H9 (cell line): ENCODE results near the gene VPS25. TPM values are rescaled to one million over a fixed set of nuclear protein-coding genes. Genes with fewer than 3 reads are reported as not detected.

Experiments used
- DNase-seq: peaks from one replicate; pipeline ENCODE4 v3.0.0-alpha.2; 2017
- H2AFZ ChIP-seq: one replicate; pipeline ENCODE4 v1.6.1; 2013; ENCODE audit warnings: mild to moderate bottlenecking, low read length, control low read depth, moderate library complexity
- H2AK5ac ChIP-seq: 2 replicates; pipeline ENCODE4 v1.6.1; 2013; ENCODE audit warnings: low read length, control low read depth, mixed read lengths; ENCODE audit not compliant: insufficient read length
- H2BK120ac ChIP-seq: one replicate; pipeline ENCODE4 v1.6.1; 2013; ENCODE audit warnings: low read depth, mild to moderate bottlenecking, low read length, control low read depth, inconsistent platforms; ENCODE audit not compliant: poor library complexity, severe bottlenecking
- H2BK12ac ChIP-seq: 2 replicates; pipeline ENCODE4 v1.6.1; 2013; ENCODE audit warnings: low read length, control low read depth, mixed read lengths, low read depth; ENCODE audit not compliant: insufficient read length
- H2BK15ac ChIP-seq: 2 replicates; pipeline ENCODE4 v1.6.1; 2013; ENCODE audit warnings: low read depth, low read length, control low read depth
- H2BK20ac ChIP-seq: one replicate; pipeline ENCODE4 v1.6.1; 2013; ENCODE audit warnings: low read depth, mild to moderate bottlenecking, low read length, control low read depth, inconsistent platforms; ENCODE audit not compliant: poor library complexity, severe bottlenecking
- H2BK5ac ChIP-seq: 2 replicates; pipeline ENCODE4 v1.6.1; 2013; ENCODE audit warnings: low read length, control low read depth, mixed read lengths; ENCODE audit not compliant: insufficient read length
- H3K14ac ChIP-seq: 2 replicates; pipeline ENCODE4 v1.6.1; 2013; ENCODE audit warnings: low read length, control low read depth; ENCODE audit not compliant: insufficient read depth
- H3K18ac ChIP-seq: 2 replicates; pipeline ENCODE4 v1.6.1; 2013; ENCODE audit warnings: low read depth, mild to moderate bottlenecking, mixed read lengths, low read length, control low read depth; ENCODE audit not compliant: insufficient read length
- H3K23ac ChIP-seq: 2 replicates; pipeline ENCODE4 v1.6.1; 2013; ENCODE audit warnings: low read length, control low read depth, mixed read lengths, low read depth; ENCODE audit not compliant: insufficient read length
- H3K23me2 ChIP-seq: 2 replicates; pipeline ENCODE4 v1.6.1; 2013; ENCODE audit warnings: low read depth, mild to moderate bottlenecking, mixed read lengths, low read length, control low read depth; ENCODE audit not compliant: insufficient read length, poor library complexity, severe bottlenecking
- H3K27ac ChIP-seq: 2 replicates; pipeline ENCODE4 v1.5.1; 2013; ENCODE audit warnings: low read length, control low read depth, mixed read lengths, low read depth; ENCODE audit not compliant: insufficient read length
- H3K27me3 ChIP-seq: 2 replicates; pipeline ENCODE4 v1.6.1; 2013; ENCODE audit warnings: low read length, control low read depth, inconsistent platforms; ENCODE audit not compliant: insufficient read depth
- H3K4ac ChIP-seq: 2 replicates; pipeline ENCODE4 v1.6.1; 2013; ENCODE audit warnings: low read depth, mild to moderate bottlenecking, control low read depth, inconsistent platforms, low read length, moderate library complexity
- H3K4me1 ChIP-seq: 2 replicates; pipeline ENCODE4 v1.6.1; 2013; ENCODE audit warnings: low read length, control low read depth, inconsistent platforms; ENCODE audit not compliant: insufficient read depth
- H3K4me2 ChIP-seq: 2 replicates; pipeline ENCODE4 v1.6.1; 2013; ENCODE audit warnings: low read length, control low read depth, mixed read lengths; ENCODE audit not compliant: insufficient read length, insufficient read depth
- H3K56ac ChIP-seq: 2 replicates; pipeline ENCODE4 v1.6.1; 2013; ENCODE audit warnings: low read depth, mild to moderate bottlenecking, mixed read lengths, low read length, control low read depth; ENCODE audit not compliant: insufficient read length
- H3K79me1 ChIP-seq: 2 replicates; pipeline ENCODE4 v1.6.1; 2013; ENCODE audit warnings: low read depth, mild to moderate bottlenecking, moderate library complexity, low read length, control low read depth, inconsistent platforms; ENCODE audit not compliant: insufficient read depth, poor library complexity, severe bottlenecking
- H3K79me2 ChIP-seq: 2 replicates; pipeline ENCODE4 v1.6.1; 2013; ENCODE audit warnings: low read length, control low read depth, inconsistent platforms; ENCODE audit not compliant: insufficient read depth
- H3K9ac ChIP-seq: 2 replicates; pipeline ENCODE4 v1.6.1; 2013; ENCODE audit warnings: low read length, control low read depth, mixed read lengths; ENCODE audit not compliant: insufficient read length; ENCODE audit errors: extremely low read depth
- H3K9me3 ChIP-seq: one replicate; pipeline ENCODE4 v1.6.1; 2013; ENCODE audit warnings: low read depth, low read length, inconsistent platforms; ENCODE audit not compliant: control insufficient read depth
- H3T11ph ChIP-seq: one replicate; pipeline ENCODE4 v1.6.1; 2013; ENCODE audit warnings: mild to moderate bottlenecking, low read length, control low read depth, inconsistent platforms
- H4K20me1 ChIP-seq: one replicate; pipeline ENCODE4 v1.6.1; 2013; ENCODE audit not compliant: control insufficient read depth, insufficient read length, insufficient read depth
- H4K5ac ChIP-seq: 2 replicates; pipeline ENCODE4 v1.6.1; 2013; ENCODE audit warnings: low read depth, mild to moderate bottlenecking, mixed read lengths, low read length, control low read depth; ENCODE audit not compliant: insufficient read length
- H4K8ac ChIP-seq: replicated peaks from 2 replicates; pipeline ENCODE4 v1.6.1; 2013; ENCODE audit warnings: low read length, control low read depth, mixed read lengths, low read depth; ENCODE audit not compliant: insufficient read length
- H4K91ac ChIP-seq: 2 replicates; pipeline ENCODE4 v1.6.1; 2013; ENCODE audit warnings: low read depth, mild to moderate bottlenecking, moderate library complexity, mixed read lengths, low read length, control low read depth; ENCODE audit not compliant: insufficient read length
- H3K27ac Mint-ChIP-seq, 3 experiments: 2 replicates in 2 of 3; 3 replicates in 1 of 3; pipeline ENCODE4 v1.8.0; 2020 to 2021; ENCODE audit warnings: mixed read lengths in 3 of 3, mild to moderate bottlenecking in 1 of 3, moderate library complexity in 1 of 3
- H3K27me3 Mint-ChIP-seq: 2 replicates; pipeline ENCODE4 v1.8.0; 2021; ENCODE audit warnings: low read depth, mild to moderate bottlenecking, moderate library complexity, mixed read lengths
- H3K36me3 Mint-ChIP-seq, 3 experiments: 2 replicates in 2 of 3; 3 replicates in 1 of 3; pipeline ENCODE4 v1.8.0; 2020 to 2021; ENCODE audit warnings: low read depth in 3 of 3, mixed read lengths in 3 of 3; ENCODE audit not compliant: insufficient read depth in 1 of 3
- H3K4me1 Mint-ChIP-seq, 2 experiments: 2 replicates each; pipeline ENCODE4 v1.8.0; 2020; ENCODE audit warnings: mixed read lengths in 2 of 2
- H3K4me3 Mint-ChIP-seq, 2 experiments: 2 replicates in 1 of 2; 3 replicates in 1 of 2; pipeline ENCODE4 v1.8.0; 2020 to 2021; ENCODE audit warnings: mild to moderate bottlenecking in 2 of 2, mixed read lengths in 2 of 2, moderate library complexity in 1 of 2
- H3K9me3 Mint-ChIP-seq, 2 experiments: 2 replicates in 1 of 2; 3 replicates in 1 of 2; pipeline ENCODE4 v1.8.0; 2020; ENCODE audit warnings: mild to moderate bottlenecking in 2 of 2, mixed read lengths in 2 of 2, moderate library complexity in 1 of 2
- WGBS: extraction: QIAGEN DNeasy Blood & Tissue Kit; methylation state at CpG from one replicate; pipeline ENCODE4 v1.1.7; 2013; ENCODE audit warnings: missing lambda C conversion rate, low lambda C conversion rate, mixed read lengths; ENCODE audit not compliant: insufficient read length; ENCODE audit errors: extremely low coverage; 5-methylcytosine and 5-hydroxymethylcytosine counted together
- total RNA-seq: library from RNA; stranded (reverse); gene quantifications from 2 replicates; pipeline ENCODE4 v1.2.1, GENCODE V29; 2021
- TF ChIP-seq, protein P1 (sequence below): fragments of 200-600 bp; sonication (generic); conservative IDR thresholded peaks from 3 replicates; pipeline ENCODE4 v1.8.0; 2021; ENCODE audit warnings: antibody characterized with exemption, mild to moderate bottlenecking

The VPS25 gene
- total RNA-seq, 1 experiment from 2014 or later, result 113 TPM

DNA sequence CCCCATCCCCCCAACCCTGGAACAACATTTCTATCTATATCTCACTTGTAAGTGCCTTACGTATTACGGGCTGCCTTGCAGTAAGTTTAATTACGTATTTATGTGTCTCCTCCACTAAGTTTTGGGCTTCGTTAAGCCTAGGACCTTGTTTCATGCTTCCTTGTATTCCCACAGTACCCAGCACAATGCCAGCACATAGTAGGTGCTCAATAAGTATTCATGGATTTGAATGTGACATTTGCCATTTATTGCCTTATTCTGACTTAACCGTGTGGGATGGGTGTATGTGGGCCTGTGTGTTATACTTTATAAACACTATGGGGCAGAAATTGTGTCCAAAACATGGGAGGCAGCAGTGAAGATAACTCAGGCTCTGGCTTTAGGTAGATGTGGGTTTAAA is 19.3 kb downstream of the VPS25 start:
- no peaks in the 10 kb centered on the region for H3K9me3 Mint-ChIP-seq
- no peak overlapping the region for H4K5ac ChIP-seq

More for the DNA sequence above, 19.3 kb downstream of the VPS25 start:
- Histone ChIP-seq H3K4me2 (no peak overlapping the region), H2BK12ac (no peak overlapping the region), H3K4me1 (no peaks in the 10 kb centered on the region; the same call in 1 of the 2 replicates), H3K27ac (no peak overlapping the region), H3K14ac (no peak overlapping the region), H2AK5ac (no peak overlapping the region), H3K79me1 (no peaks in the 10 kb centered on the region), H2BK120ac (no peak overlapping the region), H2BK20ac (no peak overlapping the region), H3K9ac (no peak overlapping the region), H3K23me2 (no peaks in the 10 kb centered on the region), H4K8ac (no peak overlapping the region), H3K23ac (no peak overlapping the region), H3K79me2 (no peaks in the 10 kb centered on the region), H3K9me3 (no peaks in the 10 kb centered on the region), H3T11ph (no peak overlapping the region), H2BK15ac (no peak overlapping the region), H4K91ac (no peak overlapping the region), H3K18ac (no peak overlapping the region), H4K20me1 (no peaks in the 10 kb centered on the region), H3K4ac (no peak overlapping the region), H3K27me3 (no peaks in the 10 kb centered on the region), H2BK5ac (no peak overlapping the region), H3K56ac (no peak overlapping the region), H2AFZ (no peak overlapping the region)
- TF ChIP-seq, protein P1, sequence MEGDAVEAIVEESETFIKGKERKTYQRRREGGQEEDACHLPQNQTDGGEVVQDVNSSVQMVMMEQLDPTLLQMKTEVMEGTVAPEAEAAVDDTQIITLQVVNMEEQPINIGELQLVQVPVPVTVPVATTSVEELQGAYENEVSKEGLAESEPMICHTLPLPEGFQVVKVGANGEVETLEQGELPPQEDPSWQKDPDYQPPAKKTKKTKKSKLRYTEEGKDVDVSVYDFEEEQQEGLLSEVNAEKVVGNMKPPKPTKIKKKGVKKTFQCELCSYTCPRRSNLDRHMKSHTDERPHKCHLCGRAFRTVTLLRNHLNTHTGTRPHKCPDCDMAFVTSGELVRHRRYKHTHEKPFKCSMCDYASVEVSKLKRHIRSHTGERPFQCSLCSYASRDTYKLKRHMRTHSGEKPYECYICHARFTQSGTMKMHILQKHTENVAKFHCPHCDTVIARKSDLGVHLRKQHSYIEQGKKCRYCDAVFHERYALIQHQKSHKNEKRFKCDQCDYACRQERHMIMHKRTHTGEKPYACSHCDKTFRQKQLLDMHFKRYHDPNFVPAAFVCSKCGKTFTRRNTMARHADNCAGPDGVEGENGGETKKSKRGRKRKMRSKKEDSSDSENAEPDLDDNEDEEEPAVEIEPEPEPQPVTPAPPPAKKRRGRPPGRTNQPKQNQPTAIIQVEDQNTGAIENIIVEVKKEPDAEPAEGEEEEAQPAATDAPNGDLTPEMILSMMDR, result no peak
- H3K27ac Mint-ChIP-seq, result no peak overlapping the region; a peak in 1 of 7 replicates
- DNase-seq, result no peak
- H3K4me3 Mint-ChIP-seq, result no peak overlapping the region
- no CpG with 5 or more reads among the region's 5 CpGs for WGBS
- no peaks in the 10 kb centered on the region; the same call in 1 of the 2 replicates for H3K27me3 Mint-ChIP-seq
- H3K36me3 Mint-ChIP-seq, result peaks cover 3 to 19% (median 14%) of the 10 kb centered on the region in 3 experiments; a peak in 5 of 7 replicates
- H3K4me1 Mint-ChIP-seq, result peaks cover 1 to 2% of the 10 kb centered on the region in 2 experiments
